Right lobe of liver (tissue), 4 donors: ENCODE data around the gene PCSK2.

Source experiments
- POLR2A ChIP-seq: fragments of 450-650 bp; IDR thresholded peaks from one replicate; pipeline ENCODE4 v1.6.1; 2017; ENCODE audit warnings: antibody characterized with exemption, mild to moderate bottlenecking
- TF ChIP-seq, protein P1 (sequence below), 4 donors: fragments of 200-600 bp in 3 of 4; fragments of 450-650 bp in 1 of 4; IDR thresholded peaks; one replicate each; pipeline versions ENCODE4 v1.5.1 to v1.8.0; 2016 to 2022; ENCODE audit warnings: antibody characterized with exemption in 4 of 4, mild to moderate bottlenecking in 2 of 4
- donor health status: DM: no; HTN: no; CAD: no.
- donor health status: DM: no; HTN: no; CAD: no.
- donor health status: DM: no; HTN: yes; CAD: no.

DNA sequence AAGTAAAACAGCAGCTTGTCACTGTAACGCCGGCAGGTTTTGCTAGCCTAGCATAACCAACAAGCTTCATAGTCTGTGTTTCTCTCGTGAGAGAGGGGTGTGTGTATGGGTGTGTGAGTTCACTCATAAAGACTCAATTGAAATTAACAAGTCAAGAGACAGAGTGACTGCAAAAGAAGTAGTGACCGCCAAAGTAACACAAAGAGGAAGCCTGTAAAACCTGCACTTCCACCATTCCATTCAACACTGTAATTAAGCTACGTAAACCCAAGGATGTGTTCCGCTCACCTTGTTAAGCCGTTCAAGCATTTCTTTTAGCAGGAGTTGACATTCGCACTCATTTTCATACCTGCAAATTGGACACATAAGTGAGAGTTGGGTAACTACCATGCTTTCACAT lies 297.7 kb downstream of the PCSK2 start:
- TF ChIP-seq, protein P1, sequence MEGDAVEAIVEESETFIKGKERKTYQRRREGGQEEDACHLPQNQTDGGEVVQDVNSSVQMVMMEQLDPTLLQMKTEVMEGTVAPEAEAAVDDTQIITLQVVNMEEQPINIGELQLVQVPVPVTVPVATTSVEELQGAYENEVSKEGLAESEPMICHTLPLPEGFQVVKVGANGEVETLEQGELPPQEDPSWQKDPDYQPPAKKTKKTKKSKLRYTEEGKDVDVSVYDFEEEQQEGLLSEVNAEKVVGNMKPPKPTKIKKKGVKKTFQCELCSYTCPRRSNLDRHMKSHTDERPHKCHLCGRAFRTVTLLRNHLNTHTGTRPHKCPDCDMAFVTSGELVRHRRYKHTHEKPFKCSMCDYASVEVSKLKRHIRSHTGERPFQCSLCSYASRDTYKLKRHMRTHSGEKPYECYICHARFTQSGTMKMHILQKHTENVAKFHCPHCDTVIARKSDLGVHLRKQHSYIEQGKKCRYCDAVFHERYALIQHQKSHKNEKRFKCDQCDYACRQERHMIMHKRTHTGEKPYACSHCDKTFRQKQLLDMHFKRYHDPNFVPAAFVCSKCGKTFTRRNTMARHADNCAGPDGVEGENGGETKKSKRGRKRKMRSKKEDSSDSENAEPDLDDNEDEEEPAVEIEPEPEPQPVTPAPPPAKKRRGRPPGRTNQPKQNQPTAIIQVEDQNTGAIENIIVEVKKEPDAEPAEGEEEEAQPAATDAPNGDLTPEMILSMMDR (IDR thresholded peaks at IDR 0.05), result no peak
- no peak for TF ChIP-seq POLR2A
